Gastroesophageal sphincter (tissue), 4 donors: ENCODE data around the gene GRK4. TPM values are rescaled to one million over a fixed set of nuclear protein-coding genes. Genes with fewer than 3 reads are reported as not detected.
A peak's percentile ranks its signal among the peaks of the same experiment; 100 is the strongest.

Source experiments
- ATAC-seq: fragments of 150-250 bp; one replicate; pipeline ENCODE4 v1.9.1; 2016; ENCODE audit warnings: mild to moderate bottlenecking, moderate library complexity
- H3K27ac ChIP-seq, 4 donors: fragments of 200-600 bp; sonication (generic) in 3 of 4; 1 replicate in 3 of 4; 2 replicates in 1 of 4; pipeline ENCODE4 v1.5.1; 2016 to 2019
- H3K27me3 ChIP-seq: fragments of 200-600 bp; sonication (generic); one replicate; pipeline ENCODE4 v1.5.1; 2019
- H3K36me3 ChIP-seq, 2 donors: fragments of 200-600 bp; sonication (generic); one replicate each; pipeline ENCODE4 v1.5.1; 2019; ENCODE audit warnings: control low read depth in 1 of 2
- H3K4me1 ChIP-seq, 3 donors: fragments of 200-600 bp; sonication (generic); 1 replicate in 2 of 3; 2 replicates in 1 of 3; pipeline ENCODE4 v1.5.1; 2016 to 2019; ENCODE audit warnings: control low read depth in 2 of 3
- H3K4me3 ChIP-seq, 2 donors: fragments of 200-600 bp; sonication (generic); one replicate each; pipeline ENCODE4 v1.5.1; 2019; ENCODE audit warnings: mild to moderate bottlenecking in 1 of 2, moderate library complexity in 1 of 2
- H3K9me3 ChIP-seq, 3 donors: fragments of 200-600 bp; sonication (generic); one replicate each; pipeline ENCODE4 v1.5.1; 2017 to 2019; ENCODE audit warnings: control low read depth in 2 of 3
- CTCF ChIP-seq, 4 experiments: fragments of 200-600 bp in 2 of 4; fragments of 450-650 bp in 2 of 4; sonication (generic) in 1 of 4; IDR thresholded peaks; one replicate each; pipeline ENCODE4 v1.5.1; 2017 to 2019; ENCODE audit warnings: antibody characterized with exemption in 4 of 4, mild to moderate bottlenecking in 2 of 4, moderate library complexity in 2 of 4
- EP300 ChIP-seq: sonication (generic); formaldehyde crosslinking; IDR thresholded peaks from one replicate; pipeline ENCODE4 v1.6.1; 2017; ENCODE audit warnings: antibody characterized with exemption, mild to moderate bottlenecking
- POLR2A ChIP-seq, 2 donors: fragments of 450-650 bp; IDR thresholded peaks; one replicate each; pipeline ENCODE4 v1.6.1; 2017; ENCODE audit warnings: antibody characterized with exemption in 2 of 2, mild to moderate bottlenecking in 2 of 2, moderate library complexity in 1 of 2
- POLR2AphosphoS5 ChIP-seq: sonication (generic); formaldehyde crosslinking; IDR thresholded peaks from one replicate; pipeline ENCODE4 v1.6.1; 2017; ENCODE audit warnings: antibody characterized with exemption
- WGBS, 2 donors: methylation state at CpG; one replicate each; pipeline ENCODE4 v1.1.5; 2018; ENCODE audit warnings: low coverage in 1 of 2; 5-methylcytosine and 5-hydroxymethylcytosine counted together
- total RNA-seq, 4 donors: library from RNA; depleted of rRNA; stranded (reverse); fragments of >200 nt; gene quantifications; one replicate each; pipeline ENCODE4 v1.1.0, GENCODE V29; 2016

Gene GRK4
- total RNA-seq, 4 donors from 2014 or later, result 4.2 to 9.5 (median 6.2) TPM

- Histone ChIP-seq H3K27ac (peak overlapping the region in 3 of 4 donors; percentile 88 to 97 (median 91)), H3K4me3 (peak overlapping the region; percentile 57 to 68), H3K27me3 (no peaks in the 10 kb centered on the region), H3K4me1 (peaks cover 0 to 60% (median 10%) of the 10 kb centered on the region in 3 donors), H3K9me3 (no peaks in the 10 kb centered on the region), H3K36me3 (no peaks in the 10 kb centered on the region)
- 0% methylated on average over 1 to 5 of the region's 8 CpGs for WGBS, 2 donors
- TF ChIP-seq EP300, result no peak
- no peak for TF ChIP-seq POLR2A (IDR thresholded peaks at IDR 0.05)
- TF ChIP-seq POLR2AphosphoS5, result no peak
- TF ChIP-seq CTCF (IDR thresholded peaks at IDR 0.05), result no peak
- ATAC-seq, result no peak
Observed at GRCh38 chr4:3075652-3075981, 112.2 kb downstream of the GRK4 start.

DNA sequence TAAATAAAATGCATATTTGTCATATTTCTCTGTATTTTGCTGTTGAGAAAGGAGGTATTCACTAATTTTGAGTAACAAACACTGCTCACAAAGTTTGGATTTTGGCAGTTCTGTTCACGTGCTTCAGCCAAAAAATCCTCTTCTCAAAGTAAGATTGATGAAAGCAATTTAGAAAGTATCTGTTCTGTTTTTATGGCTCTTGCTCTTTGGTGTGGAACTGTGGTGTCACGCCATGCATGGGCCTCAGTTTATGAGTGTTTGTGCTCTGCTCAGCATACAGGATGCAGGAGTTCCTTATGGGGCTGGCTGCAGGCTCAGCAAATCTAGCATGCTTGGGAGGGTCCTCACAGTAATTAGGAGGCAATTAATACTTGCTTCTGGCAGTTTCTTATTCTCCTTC lies 114.4 kb downstream of the GRK4 start:
- no peak overlapping the region for H3K4me3 ChIP-seq
- H3K27ac ChIP-seq, result no peak overlapping the region
- peaks cover 0 to 60% (median 10%) of the 10 kb centered on the region in 3 donors for H3K4me1 ChIP-seq
- H3K9me3 ChIP-seq, result no peaks in the 10 kb centered on the region
- WGBS, 2 donors, result 68 to 75% methylated on average over 2 of the region's 2 CpGs
- no peaks in the 10 kb centered on the region for H3K27me3 ChIP-seq
- H3K36me3 ChIP-seq, result no peaks in the 10 kb centered on the region
- no peak for TF ChIP-seq EP300
- ATAC-seq, result no peak

GRCh38 chr4:3079694-3080123 lies 116.3 kb downstream of the GRK4 start:
- Histone ChIP-seq H3K9me3 (no peaks in the 10 kb centered on the region), H3K4me1 (peaks cover 0 to 53% (median 5%) of the 10 kb centered on the region in 3 donors), H3K27me3 (no peaks in the 10 kb centered on the region), H3K36me3 (no peaks in the 10 kb centered on the region), H3K27ac (no peak overlapping the region), H3K4me3 (no peak overlapping the region)
- no peak for TF ChIP-seq POLR2A (IDR thresholded peaks at IDR 0.05)
- WGBS, 2 donors, result 70 to 72% methylated on average over 3 to 5 of the region's 6 CpGs
- no peak for ATAC-seq

GRCh38 chr4:3082925-3083515 lies 119.6 kb downstream of the GRK4 start:
- H3K4me3 ChIP-seq, result no peak overlapping the region
- 81% methylated on average over 4 to 6 of the region's 6 CpGs for WGBS, 2 donors
- peaks cover 0 to 11% of the 10 kb centered on the region in 2 donors for H3K36me3 ChIP-seq
- no peak for TF ChIP-seq POLR2AphosphoS5
- TF ChIP-seq CTCF (IDR thresholded peaks at IDR 0.05), result no peak
- no peak for TF ChIP-seq POLR2A (IDR thresholded peaks at IDR 0.05)
- no peak for TF ChIP-seq EP300
- no peaks in the 10 kb centered on the region for H3K9me3 ChIP-seq
- ATAC-seq, result no peak
- no peaks in the 10 kb centered on the region for H3K27me3 ChIP-seq
- H3K4me1 ChIP-seq, result peaks cover 0 to 21% (median 0%) of the 10 kb centered on the region in 3 donors
- no peak overlapping the region for H3K27ac ChIP-seq

GRCh38 chr4:3083732-3084131 lies 120.4 kb downstream of the GRK4 start:
- Histone ChIP-seq H3K4me1 (peaks cover 0 to 14% (median 0%) of the 10 kb centered on the region in 3 donors), H3K27ac (no peak overlapping the region), H3K9me3 (no peaks in the 10 kb centered on the region), H3K27me3 (no peaks in the 10 kb centered on the region), H3K36me3 (peaks cover 0 to 18% of the 10 kb centered on the region in 2 donors), H3K4me3 (no peak overlapping the region)
- 38 to 100% methylated on average over 1 of the region's 1 CpG for WGBS, 2 donors
- TF ChIP-seq POLR2A (IDR thresholded peaks at IDR 0.05) (no peak), EP300 (no peak), CTCF (IDR thresholded peaks at IDR 0.05) (no peak), POLR2AphosphoS5 (no peak)
- ATAC-seq, result no peak

- WGBS, 2 donors, result 91 to 95% methylated on average over 6 to 9 of the region's 10 CpGs
- Histone ChIP-seq H3K9me3 (no peaks in the 10 kb centered on the region), H3K4me1 (no peaks in the 10 kb centered on the region), H3K27ac (no peak overlapping the region), H3K36me3 (peaks cover 0 to 31% of the 10 kb centered on the region in 2 donors), H3K4me3 (no peak overlapping the region), H3K27me3 (no peaks in the 10 kb centered on the region)
- TF ChIP-seq POLR2A (IDR thresholded peaks at IDR 0.05), result no peak
- TF ChIP-seq POLR2AphosphoS5, result no peak
- no peak for ATAC-seq
Observed at GRCh38 chr4:3085948-3086670, 122.7 kb downstream of the GRK4 start.
